Measurements from ENCODE around the gene ZNF232. TPM values are rescaled to one million over a fixed set of nuclear protein-coding genes. Genes with fewer than 3 reads are reported as not detected.

ZNF232 gene
- 5.4 and 6.4 TPM in 2 replicates for total RNA-seq

DNA sequence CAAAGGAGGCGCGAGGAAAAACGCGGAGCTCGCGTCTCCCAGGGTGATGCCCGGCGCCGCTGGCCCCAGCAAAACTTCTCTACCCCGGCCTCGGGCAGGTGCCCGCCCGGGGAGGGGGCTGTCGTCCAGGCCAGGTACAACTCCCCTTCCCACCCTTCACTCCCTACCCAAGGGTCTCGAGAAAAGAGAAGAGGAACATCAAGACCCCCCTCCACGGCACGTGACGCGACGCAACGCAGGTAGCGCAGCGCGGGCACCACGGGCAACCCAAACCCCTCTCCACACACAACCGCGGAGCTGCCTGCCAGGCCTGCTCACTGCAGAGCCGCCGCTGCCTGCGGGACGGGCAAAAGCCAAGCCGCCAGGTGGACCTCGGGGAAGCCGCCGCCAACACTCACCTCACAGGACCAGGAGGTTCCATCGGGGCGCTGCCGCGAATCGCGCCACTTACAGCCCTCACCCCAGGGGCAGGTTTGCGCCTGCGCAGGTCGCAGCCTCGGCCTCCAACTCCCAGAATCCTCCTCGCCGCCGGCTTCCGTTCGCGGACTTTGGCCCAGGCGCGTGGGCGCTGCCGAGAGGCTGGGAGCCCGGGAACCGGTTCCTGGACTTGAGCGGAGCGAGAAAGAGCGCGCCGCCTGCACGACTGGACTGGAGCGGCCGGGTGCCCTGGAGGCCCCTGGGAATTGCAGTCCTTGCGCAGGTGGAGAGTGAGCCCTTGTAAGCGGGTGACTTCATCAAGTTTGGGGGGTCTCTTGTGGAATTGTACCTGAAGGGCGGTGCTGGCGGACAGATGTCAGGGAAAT lies at the start of gene ZNF232:
ZNF232 (minus strand) TSS at position 477 of the 803 bp plus-strand sequence; CDS start at position 421, 56 bp downstream.

GRCh38 chr17:5115673-5116651 lies 4.3 kb upstream of the ZNF232 start, which contains the start of gene USP6:
Gene USP6 (plus strand): TSS chr17:5116032. CDS start chr17:5130368, 14,336 bp downstream.

DNA sequence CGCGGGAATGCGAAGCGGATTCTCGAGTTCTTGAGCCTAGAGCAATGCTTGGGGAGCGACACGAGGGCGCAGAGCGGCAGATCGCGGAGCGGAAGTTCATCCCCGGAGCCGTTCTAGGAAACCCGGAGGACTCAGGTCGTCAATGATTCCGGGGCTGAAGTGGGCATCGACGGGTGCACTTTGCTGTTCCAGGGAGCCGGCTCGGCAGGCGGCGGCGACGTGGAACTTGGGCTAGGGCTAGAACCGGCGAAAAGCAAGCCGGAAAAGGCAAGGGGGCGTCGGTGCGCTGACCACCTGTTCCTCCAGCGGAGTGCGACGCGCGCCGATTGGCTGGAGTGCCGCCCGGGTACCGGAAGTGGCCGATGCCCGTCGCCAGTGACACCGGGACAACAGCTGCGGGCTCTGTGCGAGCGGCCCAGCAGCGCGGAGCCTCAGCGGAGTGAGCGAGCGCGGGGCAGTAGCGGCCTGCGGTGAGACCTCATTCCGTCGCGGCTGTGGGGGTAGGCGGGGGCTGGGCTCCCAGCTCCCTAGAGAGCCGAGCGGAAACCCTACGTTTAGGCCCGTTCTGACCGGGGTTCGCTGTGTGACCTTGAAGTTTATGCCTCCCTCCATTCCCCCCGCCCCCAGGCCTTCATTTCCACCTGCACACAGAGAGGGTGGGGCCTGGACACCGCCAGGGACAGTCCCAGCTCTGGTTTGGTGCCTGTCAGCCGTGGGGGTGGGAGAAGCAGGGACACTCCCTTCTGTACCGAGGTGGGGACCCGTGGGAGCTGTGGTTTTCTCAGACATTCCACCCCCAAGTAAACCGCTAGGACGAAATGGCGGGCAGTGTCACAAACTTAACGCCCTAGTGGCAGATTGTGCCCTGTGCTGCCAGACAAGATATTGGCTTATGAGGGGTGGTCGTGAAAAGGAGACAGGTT lies 33.3 kb downstream of the ZNF232 start, which contains the start of gene ZFP3:
ZFP3 (plus strand) TSS at position 362 of the 923 bp plus-strand sequence. CDS start 13,038 bp downstream, outside the sequence.

Other genes with a start within 250 kb of the ZNF232 start
- 0.63 and 1.6 TPM in 2 replicates for gene C17orf107, start 212.3 kb downstream of the ZNF232 start, total RNA-seq
- 0.28 and 1.5 TPM in 2 replicates for gene CHRNE, start 208.8 kb downstream of the ZNF232 start, total RNA-seq
- gene GP1BA, start 179.6 kb downstream of the ZNF232 start, total RNA-seq: not detected in 2 replicates
- gene SLC25A11, start 171.8 kb downstream of the ZNF232 start, total RNA-seq: 53.0 and 53.2 TPM in 2 replicates
- gene RNF167, start 171.6 kb downstream of the ZNF232 start, total RNA-seq: 15.5 and 18.8 TPM in 2 replicates
- gene PFN1, start 163.3 kb downstream of the ZNF232 start, total RNA-seq: 806 and 926 TPM in 2 replicates
- 0.99 and 1.8 TPM in 2 replicates for gene ENO3, start 160.8 kb downstream of the ZNF232 start, total RNA-seq
- gene SPAG7, start 144.1 kb downstream of the ZNF232 start, total RNA-seq: 56.9 and 63.6 TPM in 2 replicates
- 4.3 and 13.7 TPM in 2 replicates for gene CAMTA2, start 124.2 kb downstream of the ZNF232 start, total RNA-seq
- gene INCA1, start 114.4 kb downstream of the ZNF232 start, total RNA-seq: 0.18 and 0.56 TPM in 2 replicates
- 132 and 141 TPM in 2 replicates for gene KIF1C, start 113.9 kb downstream of the ZNF232 start, total RNA-seq
- gene SLC52A1, start 76.5 kb downstream of the ZNF232 start, total RNA-seq: under 0.01 and 0.09 TPM in 2 replicates
- gene ZFP3, start 33.4 kb downstream of the ZNF232 start, total RNA-seq: 0.90 and 1.7 TPM in 2 replicates
- gene USP6, start 4.2 kb upstream of the ZNF232 start, total RNA-seq: under 0.01 TPM in 1 of 2 replicates, not detected in the other
- 3.2 and 4.9 TPM in 2 replicates for gene ZNF594, start 80.0 kb upstream of the ZNF232 start, total RNA-seq
- gene SCIMP, start 123.0 kb upstream of the ZNF232 start, total RNA-seq: not detected in 2 replicates
- gene RABEP1, start 170.4 kb upstream of the ZNF232 start, total RNA-seq: 39.8 and 47.9 TPM in 2 replicates

Measured in endothelial cell of coronary artery (primary cell).